GM03348 (cell line): Measurements from ENCODE around the gene SMTNL1.
A peak's percentile ranks its signal among the peaks of the same experiment; 100 is the strongest.

Experiments
- DNase-seq: peaks from one replicate; pipeline ENCODE4 v3.0.0; 2012; ENCODE audit warnings: low spot score

Gene SMTNL1

GRCh38 chr11:57536947-57537619, at the start of gene SMTNL1:
SMTNL1 (plus strand) TSS chr11:57537595; CDS start chr11:57542643, 5,048 bp downstream.
- no peak for DNase-seq

DNA sequence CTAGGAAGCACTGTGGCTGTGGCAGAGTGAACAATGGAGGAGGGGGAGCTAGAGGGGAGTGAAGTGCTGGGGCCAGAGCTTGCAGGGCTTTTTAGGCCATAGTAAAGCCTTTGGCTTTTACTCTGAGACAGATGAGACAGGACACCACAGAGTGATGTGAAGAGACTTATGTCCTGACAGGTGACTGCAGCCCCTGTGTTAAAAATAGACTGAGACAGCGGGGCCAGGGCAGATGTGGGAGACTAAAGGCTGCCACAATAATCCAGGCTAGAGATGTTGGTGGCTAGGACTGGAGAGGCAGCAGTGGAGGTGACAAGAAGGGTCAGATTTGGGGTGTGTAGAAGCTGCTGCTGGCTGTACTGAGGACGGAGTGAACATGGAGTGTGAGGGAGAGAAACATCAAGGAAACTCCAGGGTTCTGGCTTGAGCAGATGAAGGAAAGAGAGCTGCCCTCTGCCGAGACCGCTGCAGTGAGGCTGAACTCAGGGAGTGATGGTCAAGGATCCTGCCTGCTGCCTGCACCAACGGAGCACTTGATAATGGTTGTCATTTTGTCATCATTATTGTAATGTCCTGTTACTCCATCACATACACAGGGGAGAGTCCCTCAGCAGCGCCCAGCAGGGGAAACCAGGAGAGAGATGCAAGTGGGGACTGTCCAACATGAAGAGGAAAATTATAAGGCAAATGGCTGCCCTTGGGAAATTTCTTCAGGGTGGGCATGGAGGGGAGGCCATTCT, 49.3 kb upstream of the SMTNL1 start:
- no peak for DNase-seq

DNA sequence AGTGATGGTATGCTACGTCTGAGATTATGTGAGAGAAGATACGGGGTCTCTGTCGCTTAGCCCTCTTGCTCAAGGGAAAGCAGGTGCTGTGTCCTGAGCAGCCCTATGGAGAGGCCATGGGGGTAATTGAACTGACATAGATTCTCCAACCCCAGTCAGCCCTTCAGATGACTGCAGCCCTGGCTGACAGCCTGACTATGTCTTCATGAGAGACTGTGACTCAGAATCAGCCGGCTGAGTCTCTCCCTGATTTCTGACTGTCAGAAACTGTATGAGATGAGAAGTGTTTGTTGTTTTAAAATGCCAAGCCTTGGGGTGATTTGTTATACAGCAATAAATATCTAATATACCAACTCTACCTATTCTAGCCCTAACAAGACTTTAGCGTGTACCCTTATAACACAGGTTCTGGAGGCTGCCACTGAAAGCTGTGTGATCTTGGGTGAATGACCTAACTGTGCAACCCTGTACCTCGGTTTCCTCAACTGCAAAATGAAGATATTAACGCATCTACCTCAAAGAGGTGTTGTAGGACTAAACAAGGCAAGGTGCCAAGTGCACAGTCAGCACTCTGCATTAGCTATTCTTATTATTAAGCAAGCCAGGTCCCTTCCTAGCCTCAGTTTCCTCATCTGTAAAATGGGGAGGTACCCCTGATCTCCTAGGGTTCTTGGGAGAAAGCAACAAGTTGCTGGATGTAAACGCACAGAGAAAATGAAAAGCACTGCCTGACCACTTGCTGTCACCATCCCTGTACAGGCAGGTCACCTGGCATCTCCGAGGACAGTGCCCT, 46.7 kb upstream of the SMTNL1 start:
- no peak for DNase-seq

GRCh38 chr11:57491371-57492061, 45.9 kb upstream of the SMTNL1 start:
- DNase-seq: peak; percentile 41

GRCh38 chr11:57493507-57494503, 43.6 kb upstream of the SMTNL1 start:
- DNase-seq: no peak

GRCh38 chr11:57496109-57496820, 41.1 kb upstream of the SMTNL1 start:
- no peak for DNase-seq

GRCh38 chr11:57497303-57498247, 39.8 kb upstream of the SMTNL1 start:
- DNase-seq: no peak

DNA sequence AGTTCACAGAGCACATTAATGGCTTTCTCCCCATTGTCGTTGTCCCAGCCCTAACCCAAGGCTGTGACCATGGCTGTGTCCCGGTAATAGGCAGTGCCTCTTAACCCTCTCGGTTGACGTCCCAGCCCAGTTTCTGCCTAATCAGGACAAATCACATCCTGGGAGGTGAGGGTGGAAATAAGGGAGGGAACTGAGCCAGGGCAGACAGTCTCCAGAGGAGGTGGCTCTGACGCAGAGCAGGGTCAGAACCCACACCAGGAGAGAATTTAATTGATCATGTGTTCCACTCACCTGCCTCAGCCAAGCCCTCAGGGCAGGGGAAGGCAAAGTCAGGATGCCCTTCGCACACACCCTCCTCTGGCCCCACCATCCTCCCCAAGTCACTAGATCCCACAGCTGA, 38.9 kb upstream of the SMTNL1 start:
- no peak for DNase-seq

DNA sequence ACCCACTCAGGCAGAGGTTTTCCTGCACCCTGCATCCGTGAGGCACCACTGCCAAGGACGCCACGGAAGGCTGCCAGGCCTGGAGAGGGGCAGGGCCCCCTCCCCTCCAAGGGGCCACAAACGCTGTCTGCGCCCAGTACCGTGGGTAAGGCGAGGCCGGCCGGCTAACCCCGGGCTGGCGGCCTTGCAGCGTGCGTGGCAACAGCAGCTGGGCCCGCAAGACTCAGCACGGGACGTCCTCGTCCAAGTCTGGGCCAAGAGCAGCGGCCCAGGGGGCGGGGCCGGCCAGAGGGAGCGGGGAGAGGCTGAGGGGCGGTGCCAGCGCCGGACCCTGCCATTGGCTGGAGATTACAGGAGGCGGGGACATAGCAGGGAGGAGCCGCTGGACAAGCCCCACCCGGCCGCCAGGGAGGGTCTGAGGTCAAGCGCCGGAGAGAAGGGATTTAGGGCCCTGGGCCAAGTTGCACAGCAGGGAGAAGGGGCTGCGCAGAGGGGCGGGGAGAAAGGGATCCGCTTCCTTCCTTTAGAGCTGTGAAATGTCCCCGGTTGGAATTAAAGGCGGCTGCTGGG, 37.9 kb upstream of the SMTNL1 start:
- peak; percentile 99 for DNase-seq

DNA sequence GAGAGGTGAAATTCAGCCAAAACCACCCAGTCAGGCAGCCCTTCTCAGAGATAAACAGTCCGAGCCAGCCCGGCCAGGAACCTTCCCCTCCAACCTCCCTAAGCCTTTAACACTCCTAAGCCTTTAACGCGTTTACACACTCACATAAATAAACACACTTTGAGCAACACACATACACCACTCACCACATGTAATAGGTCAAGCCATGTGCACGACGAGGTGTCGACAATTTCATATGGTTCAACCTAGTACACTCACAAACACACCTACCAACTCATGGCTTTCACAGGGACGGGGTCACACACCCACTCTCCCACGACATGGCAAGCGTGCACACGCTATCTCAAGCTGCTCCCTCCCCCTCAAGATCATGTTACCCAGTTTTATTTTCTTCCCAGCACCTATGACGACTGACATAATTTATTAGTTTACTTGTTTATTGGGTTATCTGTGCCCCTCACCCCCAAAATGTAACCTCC, 37.4 kb upstream of the SMTNL1 start:
- DNase-seq: no peak

GRCh38 chr11:57500515-57500914, 36.9 kb upstream of the SMTNL1 start:
- no peak for DNase-seq

DNA sequence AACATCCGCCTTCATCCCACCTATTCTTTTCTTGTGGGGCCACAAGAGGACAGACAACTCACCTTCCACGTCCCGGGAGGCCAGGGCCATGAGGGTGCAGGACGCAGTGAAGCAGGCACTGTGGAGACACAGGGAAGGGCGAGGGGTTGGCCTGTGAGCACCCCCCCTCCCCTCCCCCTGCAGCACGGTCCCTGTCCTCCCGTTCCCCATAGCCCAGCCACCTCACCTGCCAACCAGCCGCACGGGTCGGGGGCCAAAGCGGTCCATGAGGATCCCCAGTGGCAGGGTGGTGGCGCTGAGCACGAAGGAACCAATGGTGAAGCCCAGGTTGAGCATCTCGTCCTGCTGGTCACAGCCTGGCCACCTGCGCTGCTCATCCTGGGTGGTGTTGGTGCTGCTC, 36.5 kb upstream of the SMTNL1 start:
- no peak for DNase-seq

- no peak for DNase-seq
Measured at GRCh38 chr11:57501953-57502352, 35.4 kb upstream of the SMTNL1 start.

GRCh38 chr11:57502376-57502775, 35.0 kb upstream of the SMTNL1 start:
- no peak for DNase-seq

GRCh38 chr11:57502870-57503269, 34.5 kb upstream of the SMTNL1 start:
- DNase-seq: no peak

- DNase-seq: no peak
Measured at GRCh38 chr11:57504511-57504910, 32.9 kb upstream of the SMTNL1 start.

- DNase-seq: no peak
Measured at GRCh38 chr11:57506522-57506921, 30.9 kb upstream of the SMTNL1 start.

- DNase-seq: no peak
Measured at GRCh38 chr11:57508341-57509170, 28.8 kb upstream of the SMTNL1 start.
